Upper lobe of right lung (tissue), 1 donor: Measurements from ENCODE around the gene NKX6-1. TPM values are rescaled to one million over a fixed set of nuclear protein-coding genes. Genes with fewer than 3 reads are reported as not detected.
A peak's percentile ranks its signal among the peaks of the same experiment; 100 is the strongest.

Experiments used
- ATAC-seq: fragments of 200-7000 bp; cut with Tn5 transposase; one replicate; pipeline ENCODE4 v1.9.1; 2020; ENCODE audit warnings: mild to moderate bottlenecking, moderate library complexity
- DNase-seq: peaks from one replicate; pipeline ENCODE4 v3.0.0-alpha.2; 2020
- H3K27ac ChIP-seq: fragments of 200-600 bp; one replicate; pipeline ENCODE4 v1.8.0; 2022
- H3K27me3 ChIP-seq: fragments of 200-600 bp; one replicate; pipeline ENCODE4 v1.8.0; 2022; ENCODE audit warnings: mild to moderate bottlenecking
- H3K36me3 ChIP-seq: fragments of 200-600 bp; one replicate; pipeline ENCODE4 v1.8.0; 2022
- H3K4me1 ChIP-seq: fragments of 200-600 bp; one replicate; pipeline ENCODE4 v1.8.0; 2022
- H3K4me3 ChIP-seq: fragments of 200-600 bp; one replicate; pipeline ENCODE4 v1.8.0; 2022; ENCODE audit warnings: mild to moderate bottlenecking
- H3K9me3 ChIP-seq: fragments of 200-600 bp; one replicate; pipeline ENCODE4 v1.8.0; 2022
- CTCF ChIP-seq: fragments of 200-600 bp; IDR thresholded peaks from one replicate; pipeline ENCODE4 v1.8.0; 2022; ENCODE audit warnings: antibody characterized with exemption
- intact Hi-C: fragments of 100-400 bp; cut with DNase I; formaldehyde crosslinking; loops from one replicate; pipeline ENCODE4 v1.11.0; 2022
- total RNA-seq: library from RNA; stranded (reverse); fragmentation: NEBNext Ultra II Directional; extraction: Animal tissue kit (Norgen Biotek cat#: 25700); gene quantifications from one replicate; pipeline ENCODE4 v1.2.1, GENCODE V29; 2021
- donor health status: DM: no; HTN: yes; CAD: no; lungs with severe emphysema.

NKX6-1 gene
- total RNA-seq, 1 donor from 2014 or later = not detected

GRCh38 chr4:84530454-84530853 is 31.4 kb upstream of the NKX6-1 start:
- intact Hi-C loops = no loop called here
- no peaks in the 10 kb centered on the region for H3K27me3 ChIP-seq
- no peak overlapping the region for H3K27ac ChIP-seq
- ATAC-seq (no peak), DNase-seq (no peak)
- H3K9me3 ChIP-seq = no peaks in the 10 kb centered on the region
- H3K4me3 ChIP-seq = no peak overlapping the region
- H3K36me3 ChIP-seq = no peaks in the 10 kb centered on the region
- H3K4me1 ChIP-seq = no peaks in the 10 kb centered on the region
- TF ChIP-seq CTCF = no peak

- Histone ChIP-seq H3K36me3 (no peaks in the 10 kb centered on the region), H3K4me3 (no peak overlapping the region), H3K27me3 (no peaks in the 10 kb centered on the region), H3K4me1 (no peaks in the 10 kb centered on the region), H3K9me3 (no peaks in the 10 kb centered on the region), H3K27ac (no peak overlapping the region)
- peak; percentile 66 for TF ChIP-seq CTCF
- ATAC-seq = no peak
- intact Hi-C loops = no loop called here
- DNase-seq = no peak
Observed at GRCh38 chr4:84529169-84529751, 30.2 kb upstream of the NKX6-1 start.

- no peak for DNase-seq
- no peaks in the 10 kb centered on the region for H3K9me3 ChIP-seq
- no peak overlapping the region for H3K4me3 ChIP-seq
- intact Hi-C loops = no loop called here
- H3K27ac ChIP-seq = no peak overlapping the region
- no peak for TF ChIP-seq CTCF
- ATAC-seq = no peak
- H3K27me3 ChIP-seq = no peaks in the 10 kb centered on the region
- H3K4me1 ChIP-seq = no peaks in the 10 kb centered on the region
- H3K36me3 ChIP-seq = no peaks in the 10 kb centered on the region
Observed at GRCh38 chr4:84527391-84527790, 28.3 kb upstream of the NKX6-1 start.

- TF ChIP-seq CTCF = no peak
- H3K27ac ChIP-seq = no peak overlapping the region
- H3K9me3 ChIP-seq = no peaks in the 10 kb centered on the region
- DNase-seq (no peak), ATAC-seq (no peak)
- intact Hi-C loops = no loop called here
- no peaks in the 10 kb centered on the region for H3K36me3 ChIP-seq
- no peak overlapping the region for H3K4me3 ChIP-seq
- peaks cover 16% of the 10 kb centered on the region for H3K27me3 ChIP-seq
- no peaks in the 10 kb centered on the region for H3K4me1 ChIP-seq
Observed at GRCh38 chr4:84515075-84515474, 16.0 kb upstream of the NKX6-1 start.

- no peak for ATAC-seq
- Histone ChIP-seq H3K36me3 (no peaks in the 10 kb centered on the region), H3K27ac (no peak overlapping the region), H3K4me1 (no peaks in the 10 kb centered on the region), H3K27me3 (peaks cover 37% of the 10 kb centered on the region), H3K9me3 (no peaks in the 10 kb centered on the region), H3K4me3 (no peak overlapping the region)
- no peak for TF ChIP-seq CTCF
- DNase-seq = no peak
- intact Hi-C loops = no loop called here
Observed at GRCh38 chr4:84512277-84512676, 13.2 kb upstream of the NKX6-1 start.

- DNase-seq (no peak), ATAC-seq (no peak)
- Histone ChIP-seq H3K9me3 (no peaks in the 10 kb centered on the region), H3K27me3 (peaks cover 43% of the 10 kb centered on the region), H3K4me3 (no peak overlapping the region), H3K27ac (no peak overlapping the region), H3K4me1 (no peaks in the 10 kb centered on the region), H3K36me3 (no peaks in the 10 kb centered on the region)
- no peak for TF ChIP-seq CTCF
- intact Hi-C loops = no loop called here
Observed at GRCh38 chr4:84511703-84512102, 12.6 kb upstream of the NKX6-1 start.
